GF-D8 (cell line): ENCODE data around the gene KCNT1.

ENCODE experiments used
- DNase-seq: peaks from one replicate; lab custom pipeline; 2025; lab: John Stamatoyannopoulos, UW

Gene KCNT1

GRCh38 chr9:135766707-135767106 is 64.7 kb downstream of the KCNT1 start:
- no peak for DNase-seq

GRCh38 chr9:135768516-135769218 is 66.7 kb downstream of the KCNT1 start:
- no peak for DNase-seq

GRCh38 chr9:135769489-135770202 is 67.7 kb downstream of the KCNT1 start:
- DNase-seq = no peak

- DNase-seq = no peak
Measured at GRCh38 chr9:135770203-135770535, 68.2 kb downstream of the KCNT1 start.

GRCh38 chr9:135770771-135771170 is 68.8 kb downstream of the KCNT1 start:
- no peak for DNase-seq

- DNase-seq = no peak
Measured at GRCh38 chr9:135771401-135772051, 69.5 kb downstream of the KCNT1 start.

GRCh38 chr9:135772056-135772646 is 70.2 kb downstream of the KCNT1 start:
- DNase-seq = no peak

- no peak for DNase-seq
Measured at GRCh38 chr9:135772702-135773493, 70.9 kb downstream of the KCNT1 start.

- DNase-seq = no peak
Measured at GRCh38 chr9:135773530-135774238, 71.7 kb downstream of the KCNT1 start.

GRCh38 chr9:135774239-135774747 is 72.3 kb downstream of the KCNT1 start:
- no peak for DNase-seq

- no peak for DNase-seq
Measured at GRCh38 chr9:135774794-135775525, 73.0 kb downstream of the KCNT1 start.

- no peak for DNase-seq
Measured at GRCh38 chr9:135775911-135776310, 73.9 kb downstream of the KCNT1 start.

- DNase-seq = no peak
Measured at GRCh38 chr9:135776893-135777622, 75.1 kb downstream of the KCNT1 start.

- DNase-seq = no peak
Measured at GRCh38 chr9:135777623-135778177, 75.7 kb downstream of the KCNT1 start.

- no peak for DNase-seq
Measured at GRCh38 chr9:135778421-135778820, 76.4 kb downstream of the KCNT1 start.

- no peak for DNase-seq
Measured at GRCh38 chr9:135779571-135779970, 77.6 kb downstream of the KCNT1 start.

GRCh38 chr9:135780086-135780485 is 78.1 kb downstream of the KCNT1 start:
- DNase-seq = no peak

GRCh38 chr9:135780626-135781025 is 78.6 kb downstream of the KCNT1 start:
- no peak for DNase-seq

GRCh38 chr9:135782946-135783345 is 81.0 kb downstream of the KCNT1 start:
- DNase-seq = no peak
